ENCODE measurements around the gene ELN.
"Not testable (repeated sequence)": the region's sequence is repeated elsewhere in the genome, so short reads cannot be mapped to it uniquely, and the experiment has no call there.

Gene ELN

DNA sequence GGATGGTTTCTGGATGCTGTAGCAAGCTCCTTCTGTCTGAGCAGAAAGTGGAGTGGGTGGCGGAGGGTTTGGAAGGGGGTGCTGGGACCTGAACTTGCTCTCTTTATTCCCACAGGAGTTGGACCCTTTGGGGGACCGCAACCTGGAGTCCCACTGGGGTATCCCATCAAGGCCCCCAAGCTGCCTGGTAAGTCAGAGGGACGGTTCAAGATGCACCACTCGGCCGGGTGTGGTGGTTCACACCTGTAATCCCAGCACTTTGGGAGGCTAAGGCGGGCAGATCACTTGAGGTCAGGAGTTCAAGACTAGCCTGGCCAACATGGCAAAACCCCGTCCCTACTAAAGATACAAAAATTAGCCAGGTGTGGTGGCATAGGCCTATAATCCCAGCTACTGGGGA, 18.6 kb downstream of the ELN start:
- H3K36me3 ChIP-seq (ENCODE audit: control insufficient read depth, insufficient read depth, low read length); H3K9me3 ChIP-seq (ENCODE audit: control insufficient read depth, insufficient read depth, low read depth, low read length); H3K27me3 ChIP-seq (ENCODE audit: control insufficient read depth, insufficient read depth, low read length); H3K4me3 ChIP-seq (ENCODE audit: low read depth, low read length); H3K27ac ChIP-seq (ENCODE audit: low read depth, low read length); H3K9ac ChIP-seq (ENCODE audit: low read length): not testable (repeated sequence)
- H3K4me1 ChIP-seq (ENCODE audit: control insufficient read depth, insufficient read depth, low read length): peaks cover 34% of the 10 kb centered on the region

- H3K9ac ChIP-seq (ENCODE audit: low read length): no peak overlapping the region
- H3K27ac ChIP-seq (ENCODE audit: low read depth, low read length): no peak overlapping the region
- H3K4me1 ChIP-seq (ENCODE audit: control insufficient read depth, insufficient read depth, low read length): peaks cover 35% of the 10 kb centered on the region
- no peak overlapping the region for H3K4me3 ChIP-seq (ENCODE audit: low read depth, low read length)
- no peaks in the 10 kb centered on the region for H3K36me3 ChIP-seq (ENCODE audit: control insufficient read depth, insufficient read depth, low read length)
- no peaks in the 10 kb centered on the region for H3K27me3 ChIP-seq (ENCODE audit: control insufficient read depth, insufficient read depth, low read length)
- H3K9me3 ChIP-seq (ENCODE audit: control insufficient read depth, insufficient read depth, low read depth, low read length): no peaks in the 10 kb centered on the region
These were observed 19.9 kb downstream of the ELN start for GRCh38 chr7:74047804-74048380.

DNA sequence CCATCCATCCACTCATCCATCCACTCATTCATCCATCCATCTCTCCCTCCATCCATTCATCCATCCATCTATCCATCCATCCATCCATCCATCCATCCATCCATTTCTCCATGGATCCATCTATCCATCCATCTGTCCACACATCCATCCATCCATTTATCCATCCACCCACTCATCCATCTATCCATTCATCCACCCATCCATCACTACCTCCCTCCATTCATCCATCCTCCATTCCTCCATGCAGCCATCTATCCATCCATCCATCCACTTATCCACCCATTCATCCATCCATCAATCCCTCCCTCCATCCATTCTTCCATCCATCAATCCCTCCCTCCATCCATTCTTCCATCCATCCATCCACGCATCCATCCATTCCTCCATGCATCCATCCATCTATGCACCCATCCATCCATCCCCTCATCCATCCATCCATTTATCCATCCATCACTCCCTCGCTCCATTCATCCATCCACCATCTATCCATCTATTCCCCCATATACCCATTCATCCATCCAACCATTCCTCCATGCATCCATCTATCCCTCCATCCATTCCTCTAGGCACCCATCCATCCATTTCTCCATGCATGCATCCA, 21.1 kb downstream of the ELN start:
- peaks cover 23% of the 10 kb centered on the region for H3K4me1 ChIP-seq (ENCODE audit: control insufficient read depth, insufficient read depth, low read length)
- H3K9me3 ChIP-seq (ENCODE audit: control insufficient read depth, insufficient read depth, low read depth, low read length): no peaks in the 10 kb centered on the region
- no peak overlapping the region for H3K4me3 ChIP-seq (ENCODE audit: low read depth, low read length)
- H3K9ac ChIP-seq (ENCODE audit: low read length): no peak overlapping the region
- H3K27me3 ChIP-seq (ENCODE audit: control insufficient read depth, insufficient read depth, low read length): no peaks in the 10 kb centered on the region
- H3K36me3 ChIP-seq (ENCODE audit: control insufficient read depth, insufficient read depth, low read length): no peaks in the 10 kb centered on the region
- no peak overlapping the region for H3K27ac ChIP-seq (ENCODE audit: low read depth, low read length)

- Histone ChIP-seq H3K27ac (ENCODE audit: low read depth, low read length) (no peak overlapping the region), H3K36me3 (ENCODE audit: control insufficient read depth, insufficient read depth, low read length) (no peaks in the 10 kb centered on the region), H3K9ac (ENCODE audit: low read length) (no peak overlapping the region), H3K27me3 (ENCODE audit: control insufficient read depth, insufficient read depth, low read length) (no peaks in the 10 kb centered on the region), H3K4me3 (ENCODE audit: low read depth, low read length) (no peak overlapping the region), H3K4me1 (ENCODE audit: control insufficient read depth, insufficient read depth, low read length) (peaks cover 12% of the 10 kb centered on the region), H3K9me3 (ENCODE audit: control insufficient read depth, insufficient read depth, low read depth, low read length) (no peaks in the 10 kb centered on the region)
These were observed 22.2 kb downstream of the ELN start for GRCh38 chr7:74049997-74050798.

- no peak overlapping the region for H3K27ac ChIP-seq (ENCODE audit: low read depth, low read length)
- H3K27me3 ChIP-seq (ENCODE audit: control insufficient read depth, insufficient read depth, low read length): no peaks in the 10 kb centered on the region
- H3K36me3 ChIP-seq (ENCODE audit: control insufficient read depth, insufficient read depth, low read length): no peaks in the 10 kb centered on the region
- H3K9ac ChIP-seq (ENCODE audit: low read length): no peak overlapping the region
- no peaks in the 10 kb centered on the region for H3K9me3 ChIP-seq (ENCODE audit: control insufficient read depth, insufficient read depth, low read depth, low read length)
- H3K4me3 ChIP-seq (ENCODE audit: low read depth, low read length): no peak overlapping the region
- peaks cover 11% of the 10 kb centered on the region for H3K4me1 ChIP-seq (ENCODE audit: control insufficient read depth, insufficient read depth, low read length)
These were observed 23.2 kb downstream of the ELN start for GRCh38 chr7:74051193-74051592.

- Histone ChIP-seq H3K9me3 (ENCODE audit: control insufficient read depth, insufficient read depth, low read depth, low read length) (no peaks in the 10 kb centered on the region), H3K36me3 (ENCODE audit: control insufficient read depth, insufficient read depth, low read length) (no peaks in the 10 kb centered on the region), H3K27me3 (ENCODE audit: control insufficient read depth, insufficient read depth, low read length) (no peaks in the 10 kb centered on the region), H3K27ac (ENCODE audit: low read depth, low read length) (no peak overlapping the region), H3K4me3 (ENCODE audit: low read depth, low read length) (no peak overlapping the region), H3K9ac (ENCODE audit: low read length) (no peak overlapping the region), H3K4me1 (ENCODE audit: control insufficient read depth, insufficient read depth, low read length) (peaks cover 11% of the 10 kb centered on the region)
These were observed 23.8 kb downstream of the ELN start for GRCh38 chr7:74051629-74052410.

GRCh38 chr7:74052628-74053027, 24.7 kb downstream of the ELN start:
- Histone ChIP-seq H3K9ac (ENCODE audit: low read length) (no peak overlapping the region), H3K4me3 (ENCODE audit: low read depth, low read length) (no peak overlapping the region), H3K4me1 (ENCODE audit: control insufficient read depth, insufficient read depth, low read length) (peaks cover 11% of the 10 kb centered on the region), H3K27ac (ENCODE audit: low read depth, low read length) (no peak overlapping the region), H3K36me3 (ENCODE audit: control insufficient read depth, insufficient read depth, low read length) (no peaks in the 10 kb centered on the region), H3K9me3 (ENCODE audit: control insufficient read depth, insufficient read depth, low read depth, low read length) (no peaks in the 10 kb centered on the region), H3K27me3 (ENCODE audit: control insufficient read depth, insufficient read depth, low read length) (no peaks in the 10 kb centered on the region)

DNA sequence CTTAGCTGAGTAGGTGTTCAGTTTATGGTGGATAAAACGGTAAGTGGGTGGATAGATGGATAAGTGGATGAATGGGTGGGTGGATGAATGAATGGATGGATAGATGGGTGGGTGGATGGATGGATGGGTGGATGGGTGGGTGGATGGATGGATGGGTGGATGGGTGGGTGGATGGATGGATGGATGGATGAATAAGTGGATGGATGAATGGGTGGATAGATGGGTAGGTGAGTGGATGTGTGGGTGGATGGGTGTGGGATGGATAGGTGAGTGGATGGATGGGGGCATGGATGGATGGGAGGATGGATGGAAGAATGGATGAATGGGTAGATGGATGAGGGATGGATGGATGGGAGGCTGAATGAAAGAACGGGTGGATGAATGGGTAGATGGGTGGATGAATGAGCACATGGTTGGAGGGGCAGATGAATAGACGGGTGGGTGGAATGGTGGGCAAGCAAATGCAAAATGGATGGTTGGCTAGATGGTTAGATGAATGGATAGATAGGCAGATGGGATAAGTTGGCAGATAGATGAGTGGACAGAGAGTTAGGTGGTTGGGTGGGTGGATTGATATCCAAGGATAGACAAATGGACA, 25.7 kb downstream of the ELN start:
- peaks cover 11% of the 10 kb centered on the region for H3K4me1 ChIP-seq (ENCODE audit: control insufficient read depth, insufficient read depth, low read length)
- no peak overlapping the region for H3K4me3 ChIP-seq (ENCODE audit: low read depth, low read length)
- no peak overlapping the region for H3K27ac ChIP-seq (ENCODE audit: low read depth, low read length)
- peaks cover 3% of the 10 kb centered on the region; the same call in 1 of the 2 replicates for H3K27me3 ChIP-seq (ENCODE audit: control insufficient read depth, insufficient read depth, low read length)
- no peak overlapping the region for H3K9ac ChIP-seq (ENCODE audit: low read length)
- H3K36me3 ChIP-seq (ENCODE audit: control insufficient read depth, insufficient read depth, low read length): no peaks in the 10 kb centered on the region
- H3K9me3 ChIP-seq (ENCODE audit: control insufficient read depth, insufficient read depth, low read depth, low read length): no peaks in the 10 kb centered on the region

DNA sequence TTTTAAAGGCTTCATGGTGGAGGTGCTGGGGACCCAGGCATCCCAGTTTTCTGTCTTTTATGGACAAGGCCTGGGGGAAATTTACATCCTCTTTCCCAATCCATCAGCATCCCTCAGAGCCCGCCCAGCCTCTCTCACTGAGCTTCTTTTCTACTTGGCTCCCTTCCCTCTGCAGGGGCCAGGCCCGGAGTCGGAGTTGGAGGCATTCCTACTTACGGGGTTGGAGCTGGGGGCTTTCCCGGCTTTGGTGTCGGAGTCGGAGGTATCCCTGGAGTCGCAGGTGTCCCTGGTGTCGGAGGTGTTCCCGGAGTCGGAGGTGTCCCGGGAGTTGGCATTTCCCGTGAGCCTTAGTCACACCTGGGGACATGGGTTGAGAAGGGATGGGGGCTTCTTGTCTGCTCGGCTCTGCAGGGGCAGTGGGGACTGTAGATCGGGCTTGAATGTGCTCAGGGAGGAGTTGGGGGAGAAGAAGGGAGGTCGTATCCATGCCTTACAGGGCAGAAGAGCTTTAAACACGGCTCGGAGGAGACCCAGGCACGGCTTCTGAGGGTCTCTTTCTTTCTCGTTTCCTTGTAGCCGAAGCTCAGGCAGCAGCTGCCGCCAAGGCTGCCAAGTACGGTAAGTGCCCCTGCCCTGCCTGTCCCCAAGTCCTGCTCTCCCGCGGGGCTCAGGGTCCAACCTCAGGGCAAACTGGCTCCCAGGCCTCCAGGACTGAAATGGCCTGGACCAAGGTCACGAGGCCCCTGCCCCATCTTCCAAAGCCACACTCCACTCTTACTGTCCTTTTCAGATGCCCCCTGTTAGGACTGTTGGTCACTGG, 28.3 kb downstream of the ELN start:
- Histone ChIP-seq H3K27ac (ENCODE audit: low read depth, low read length) (no peak overlapping the region), H3K9me3 (ENCODE audit: control insufficient read depth, insufficient read depth, low read depth, low read length) (no peaks in the 10 kb centered on the region), H3K9ac (ENCODE audit: low read length) (no peak overlapping the region), H3K4me1 (ENCODE audit: control insufficient read depth, insufficient read depth, low read length) (peaks cover 10% of the 10 kb centered on the region), H3K4me3 (ENCODE audit: low read depth, low read length) (no peak overlapping the region), H3K36me3 (ENCODE audit: control insufficient read depth, insufficient read depth, low read length) (no peaks in the 10 kb centered on the region), H3K27me3 (ENCODE audit: control insufficient read depth, insufficient read depth, low read length) (peaks cover 3% of the 10 kb centered on the region; the same call in 1 of the 2 replicates)
